HepG2 (cell line): ENCODE measurements around the gene HINT2. TPM values are rescaled to one million over a fixed set of nuclear protein-coding genes. Genes with fewer than 3 reads are reported as not detected.
A peak's percentile ranks its signal among the peaks of the same experiment; 100 is the strongest.

Source experiments
- LCORL ChIP-seq, 2 experiments: fragments of 450-650 bp in 1 of 2; sonication (generic) in 1 of 2; formaldehyde crosslinking in 1 of 2; IDR thresholded peaks; 2 replicates each; pipeline versions ENCODE4 v1.5.0 to v1.6.1; 2017 to 2020; ENCODE audit warnings: antibody characterized with exemption in 1 of 2, missing genetic modification reagents in 1 of 2
- RELA ChIP-seq: sonication (generic); formaldehyde crosslinking; IDR thresholded peaks from 2 replicates; pipeline ENCODE4 v1.4.0; 2020; ENCODE audit warnings: missing genetic modification reagents
- SALL1 ChIP-seq: sonication (generic); formaldehyde crosslinking; IDR thresholded peaks from 2 replicates; pipeline ENCODE4 v1.8.0; 2022; ENCODE audit warnings: mild to moderate bottlenecking, missing genetic modification reagents
- ZNF781 ChIP-seq: sonication (generic); formaldehyde crosslinking; IDR thresholded peaks from 2 replicates; pipeline ENCODE4 v1.5.1; 2020; ENCODE audit warnings: borderline replicate concordance, mild to moderate bottlenecking, missing genetic modification reagents; ENCODE audit errors: not compliant biosample characterization
- polyA plus RNA-seq, 8 experiments: library from polyadenylated mRNA; depleted of rRNA in 3 of 8; stranded (reverse) in 7 of 8; unstranded in 1 of 8; fragments of >200 nt; fragmentation: Illumina TruSeq in 4 of 8; extraction: Trizol in 4 of 8; gene quantifications; 2 replicates each; pipeline versions ENCODE4 v1.2.1 to v1.2.3, GENCODE V29; 2011 to 2016; ENCODE audit warnings: low read depth in 4 of 8, missing spikeins in 1 of 8, mixed read lengths in 1 of 8; ENCODE audit not compliant: insufficient read depth in 1 of 8
- total RNA-seq, 5 experiments: library from RNA; depleted of rRNA; stranded (reverse); fragments of >200 nt; fragmentation: Illumina TruSeq; extraction: Trizol; gene quantifications; 2 replicates each; pipeline ENCODE4 v1.2.3, GENCODE V29; 2016; ENCODE audit warnings: low read depth in 1 of 5
- TF ChIP-seq, protein P1 (sequence below): sonication (generic); formaldehyde crosslinking; IDR thresholded peaks from 2 replicates; pipeline ENCODE4 v1.4.0; 2020; ENCODE audit warnings: missing genetic modification reagents
- TF ChIP-seq, protein P2 (sequence below): sonication (generic); formaldehyde crosslinking; IDR thresholded peaks from 2 replicates; pipeline ENCODE4 v1.4.0; 2020; ENCODE audit warnings: missing genetic modification reagents, borderline replicate concordance
- TF ChIP-seq, protein P3 (sequence below): sonication (generic); formaldehyde crosslinking; IDR thresholded peaks from 2 replicates; pipeline ENCODE4 v1.4.0; 2020; ENCODE audit warnings: missing genetic modification reagents
- TF ChIP-seq, protein P4 (sequence below): sonication (generic); formaldehyde crosslinking; IDR thresholded peaks from 2 replicates; pipeline ENCODE4 v1.5.0; 2020; ENCODE audit warnings: mild to moderate bottlenecking, missing genetic modification reagents, borderline replicate concordance
- TF ChIP-seq, protein P5 (sequence below): IDR thresholded peaks from 2 replicates; pipeline ENCODE4 v1.6.1; 2016

Gene HINT2
- total and polyA plus RNA-seq, 2 of the 13 experiments (the other 11 are each of a cell fraction or from before 2014, with no cell fraction given), result 37.9 to 56.2 TPM

DNA sequence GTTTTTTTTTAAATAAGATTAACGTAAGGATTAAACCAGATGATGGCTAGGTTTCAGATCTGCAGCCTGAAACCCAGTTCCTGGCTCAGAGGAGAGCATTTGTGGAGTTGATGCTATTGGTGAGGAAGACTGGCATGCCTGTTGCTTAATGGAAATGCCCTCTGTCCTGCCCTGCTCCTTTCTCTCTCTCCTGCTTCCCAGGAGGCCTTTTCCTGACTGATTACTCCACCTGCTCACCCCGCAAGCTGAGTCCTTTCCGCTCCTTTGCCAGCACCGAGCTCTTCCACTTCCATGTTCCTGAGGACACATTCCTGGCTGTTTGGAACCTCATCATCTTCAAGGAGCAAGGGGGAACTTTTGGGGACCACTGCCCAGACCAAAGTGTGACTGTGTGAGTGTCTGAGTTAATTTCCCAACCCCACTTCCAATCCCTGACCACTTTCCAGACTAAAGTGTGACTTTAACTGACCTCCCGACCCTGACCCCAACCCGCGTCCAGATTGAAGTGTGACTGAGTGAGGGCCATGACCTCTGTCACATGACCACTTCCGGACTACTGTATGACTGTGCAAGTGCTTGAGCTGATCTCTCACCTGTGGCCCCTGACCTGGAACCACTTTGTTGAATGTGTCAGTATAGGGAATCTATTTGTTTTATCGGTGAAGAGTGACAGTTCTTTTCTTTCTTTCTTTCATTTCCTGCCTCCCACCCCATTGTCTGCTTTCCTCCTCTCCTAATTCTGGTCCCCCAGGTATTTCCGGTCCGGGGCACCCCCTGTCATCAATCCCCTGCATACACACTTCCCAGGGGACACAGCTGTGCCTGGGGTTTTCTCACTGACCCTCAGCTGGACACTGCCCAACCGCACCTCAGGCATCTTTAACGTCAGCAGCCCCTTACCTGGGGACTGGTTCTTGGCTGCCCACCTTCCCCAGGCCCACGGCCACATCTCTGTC lies 19.7 kb upstream of the HINT2 start (continued):
- TF ChIP-seq, protein P1, sequence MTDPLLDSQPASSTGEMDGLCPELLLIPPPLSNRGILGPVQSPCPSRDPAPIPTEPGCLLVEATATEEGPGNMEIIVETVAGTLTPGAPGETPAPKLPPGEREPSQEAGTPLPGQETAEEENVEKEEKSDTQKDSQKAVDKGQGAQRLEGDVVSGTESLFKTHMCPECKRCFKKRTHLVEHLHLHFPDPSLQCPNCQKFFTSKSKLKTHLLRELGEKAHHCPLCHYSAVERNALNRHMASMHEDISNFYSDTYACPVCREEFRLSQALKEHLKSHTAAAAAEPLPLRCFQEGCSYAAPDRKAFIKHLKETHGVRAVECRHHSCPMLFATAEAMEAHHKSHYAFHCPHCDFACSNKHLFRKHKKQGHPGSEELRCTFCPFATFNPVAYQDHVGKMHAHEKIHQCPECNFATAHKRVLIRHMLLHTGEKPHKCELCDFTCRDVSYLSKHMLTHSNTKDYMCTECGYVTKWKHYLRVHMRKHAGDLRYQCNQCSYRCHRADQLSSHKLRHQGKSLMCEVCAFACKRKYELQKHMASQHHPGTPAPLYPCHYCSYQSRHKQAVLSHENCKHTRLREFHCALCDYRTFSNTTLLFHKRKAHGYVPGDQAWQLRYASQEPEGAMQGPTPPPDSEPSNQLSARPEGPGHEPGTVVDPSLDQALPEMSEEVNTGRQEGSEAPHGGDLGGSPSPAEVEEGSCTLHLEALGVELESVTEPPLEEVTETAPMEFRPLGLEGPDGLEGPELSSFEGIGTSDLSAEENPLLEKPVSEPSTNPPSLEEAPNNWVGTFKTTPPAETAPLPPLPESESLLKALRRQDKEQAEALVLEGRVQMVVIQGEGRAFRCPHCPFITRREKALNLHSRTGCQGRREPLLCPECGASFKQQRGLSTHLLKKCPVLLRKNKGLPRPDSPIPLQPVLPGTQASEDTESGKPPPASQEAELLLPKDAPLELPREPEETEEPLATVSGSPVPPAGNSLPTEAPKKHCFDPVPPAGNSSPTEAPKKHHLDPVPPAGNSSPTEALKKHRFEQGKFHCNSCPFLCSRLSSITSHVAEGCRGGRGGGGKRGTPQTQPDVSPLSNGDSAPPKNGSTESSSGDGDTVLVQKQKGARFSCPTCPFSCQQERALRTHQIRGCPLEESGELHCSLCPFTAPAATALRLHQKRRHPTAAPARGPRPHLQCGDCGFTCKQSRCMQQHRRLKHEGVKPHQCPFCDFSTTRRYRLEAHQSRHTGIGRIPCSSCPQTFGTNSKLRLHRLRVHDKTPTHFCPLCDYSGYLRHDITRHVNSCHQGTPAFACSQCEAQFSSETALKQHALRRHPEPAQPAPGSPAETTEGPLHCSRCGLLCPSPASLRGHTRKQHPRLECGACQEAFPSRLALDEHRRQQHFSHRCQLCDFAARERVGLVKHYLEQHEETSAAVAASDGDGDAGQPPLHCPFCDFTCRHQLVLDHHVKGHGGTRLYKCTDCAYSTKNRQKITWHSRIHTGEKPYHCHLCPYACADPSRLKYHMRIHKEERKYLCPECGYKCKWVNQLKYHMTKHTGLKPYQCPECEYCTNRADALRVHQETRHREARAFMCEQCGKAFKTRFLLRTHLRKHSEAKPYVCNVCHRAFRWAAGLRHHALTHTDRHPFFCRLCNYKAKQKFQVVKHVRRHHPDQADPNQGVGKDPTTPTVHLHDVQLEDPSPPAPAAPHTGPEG, result no peak
- TF ChIP-seq, protein P2, sequence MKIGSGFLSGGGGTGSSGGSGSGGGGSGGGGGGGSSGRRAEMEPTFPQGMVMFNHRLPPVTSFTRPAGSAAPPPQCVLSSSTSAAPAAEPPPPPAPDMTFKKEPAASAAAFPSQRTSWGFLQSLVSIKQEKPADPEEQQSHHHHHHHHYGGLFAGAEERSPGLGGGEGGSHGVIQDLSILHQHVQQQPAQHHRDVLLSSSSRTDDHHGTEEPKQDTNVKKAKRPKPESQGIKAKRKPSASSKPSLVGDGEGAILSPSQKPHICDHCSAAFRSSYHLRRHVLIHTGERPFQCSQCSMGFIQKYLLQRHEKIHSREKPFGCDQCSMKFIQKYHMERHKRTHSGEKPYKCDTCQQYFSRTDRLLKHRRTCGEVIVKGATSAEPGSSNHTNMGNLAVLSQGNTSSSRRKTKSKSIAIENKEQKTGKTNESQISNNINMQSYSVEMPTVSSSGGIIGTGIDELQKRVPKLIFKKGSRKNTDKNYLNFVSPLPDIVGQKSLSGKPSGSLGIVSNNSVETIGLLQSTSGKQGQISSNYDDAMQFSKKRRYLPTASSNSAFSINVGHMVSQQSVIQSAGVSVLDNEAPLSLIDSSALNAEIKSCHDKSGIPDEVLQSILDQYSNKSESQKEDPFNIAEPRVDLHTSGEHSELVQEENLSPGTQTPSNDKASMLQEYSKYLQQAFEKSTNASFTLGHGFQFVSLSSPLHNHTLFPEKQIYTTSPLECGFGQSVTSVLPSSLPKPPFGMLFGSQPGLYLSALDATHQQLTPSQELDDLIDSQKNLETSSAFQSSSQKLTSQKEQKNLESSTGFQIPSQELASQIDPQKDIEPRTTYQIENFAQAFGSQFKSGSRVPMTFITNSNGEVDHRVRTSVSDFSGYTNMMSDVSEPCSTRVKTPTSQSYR (CRISPR knock-in tag), result no peak
- TF ChIP-seq ZNF781 (CRISPR knock-in tag) (no peak), SALL1 (peak; percentile 63; the same call in 1 of the 2 replicates), LCORL (IDR thresholded peaks at IDR 0.05) (no peak), LCORL (CRISPR knock-in tag; IDR thresholded peaks at IDR 0.05) (0 out of 2 replicates have a peak, but pooled peaks have one; percentile 18), RELA (CRISPR knock-in tag) (no peak)
- TF ChIP-seq, protein P3, sequence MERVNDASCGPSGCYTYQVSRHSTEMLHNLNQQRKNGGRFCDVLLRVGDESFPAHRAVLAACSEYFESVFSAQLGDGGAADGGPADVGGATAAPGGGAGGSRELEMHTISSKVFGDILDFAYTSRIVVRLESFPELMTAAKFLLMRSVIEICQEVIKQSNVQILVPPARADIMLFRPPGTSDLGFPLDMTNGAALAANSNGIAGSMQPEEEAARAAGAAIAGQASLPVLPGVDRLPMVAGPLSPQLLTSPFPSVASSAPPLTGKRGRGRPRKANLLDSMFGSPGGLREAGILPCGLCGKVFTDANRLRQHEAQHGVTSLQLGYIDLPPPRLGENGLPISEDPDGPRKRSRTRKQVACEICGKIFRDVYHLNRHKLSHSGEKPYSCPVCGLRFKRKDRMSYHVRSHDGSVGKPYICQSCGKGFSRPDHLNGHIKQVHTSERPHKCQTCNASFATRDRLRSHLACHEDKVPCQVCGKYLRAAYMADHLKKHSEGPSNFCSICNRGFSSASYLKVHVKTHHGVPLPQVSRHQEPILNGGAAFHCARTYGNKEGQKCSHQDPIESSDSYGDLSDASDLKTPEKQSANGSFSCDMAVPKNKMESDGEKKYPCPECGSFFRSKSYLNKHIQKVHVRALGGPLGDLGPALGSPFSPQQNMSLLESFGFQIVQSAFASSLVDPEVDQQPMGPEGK, result no peak
- TF ChIP-seq, protein P4, sequence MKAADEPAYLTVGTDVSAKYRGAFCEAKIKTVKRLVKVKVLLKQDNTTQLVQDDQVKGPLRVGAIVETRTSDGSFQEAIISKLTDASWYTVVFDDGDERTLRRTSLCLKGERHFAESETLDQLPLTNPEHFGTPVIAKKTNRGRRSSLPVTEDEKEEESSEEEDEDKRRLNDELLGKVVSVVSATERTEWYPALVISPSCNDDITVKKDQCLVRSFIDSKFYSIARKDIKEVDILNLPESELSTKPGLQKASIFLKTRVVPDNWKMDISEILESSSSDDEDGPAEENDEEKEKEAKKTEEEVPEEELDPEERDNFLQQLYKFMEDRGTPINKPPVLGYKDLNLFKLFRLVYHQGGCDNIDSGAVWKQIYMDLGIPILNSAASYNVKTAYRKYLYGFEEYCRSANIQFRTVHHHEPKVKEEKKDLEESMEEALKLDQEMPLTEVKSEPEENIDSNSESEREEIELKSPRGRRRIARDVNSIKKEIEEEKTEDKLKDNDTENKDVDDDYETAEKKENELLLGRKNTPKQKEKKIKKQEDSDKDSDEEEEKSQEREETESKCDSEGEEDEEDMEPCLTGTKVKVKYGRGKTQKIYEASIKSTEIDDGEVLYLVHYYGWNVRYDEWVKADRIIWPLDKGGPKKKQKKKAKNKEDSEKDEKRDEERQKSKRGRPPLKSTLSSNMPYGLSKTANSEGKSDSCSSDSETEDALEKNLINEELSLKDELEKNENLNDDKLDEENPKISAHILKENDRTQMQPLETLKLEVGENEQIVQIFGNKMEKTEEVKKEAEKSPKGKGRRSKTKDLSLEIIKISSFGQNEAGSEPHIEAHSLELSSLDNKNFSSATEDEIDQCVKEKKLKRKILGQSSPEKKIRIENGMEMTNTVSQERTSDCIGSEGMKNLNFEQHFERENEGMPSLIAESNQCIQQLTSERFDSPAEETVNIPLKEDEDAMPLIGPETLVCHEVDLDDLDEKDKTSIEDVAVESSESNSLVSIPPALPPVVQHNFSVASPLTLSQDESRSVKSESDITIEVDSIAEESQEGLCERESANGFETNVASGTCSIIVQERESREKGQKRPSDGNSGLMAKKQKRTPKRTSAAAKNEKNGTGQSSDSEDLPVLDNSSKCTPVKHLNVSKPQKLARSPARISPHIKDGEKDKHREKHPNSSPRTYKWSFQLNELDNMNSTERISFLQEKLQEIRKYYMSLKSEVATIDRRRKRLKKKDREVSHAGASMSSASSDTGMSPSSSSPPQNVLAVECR (CRISPR knock-in tag), result peak; percentile 44; the same call in 1 of the 2 replicates
- TF ChIP-seq, protein P5, sequence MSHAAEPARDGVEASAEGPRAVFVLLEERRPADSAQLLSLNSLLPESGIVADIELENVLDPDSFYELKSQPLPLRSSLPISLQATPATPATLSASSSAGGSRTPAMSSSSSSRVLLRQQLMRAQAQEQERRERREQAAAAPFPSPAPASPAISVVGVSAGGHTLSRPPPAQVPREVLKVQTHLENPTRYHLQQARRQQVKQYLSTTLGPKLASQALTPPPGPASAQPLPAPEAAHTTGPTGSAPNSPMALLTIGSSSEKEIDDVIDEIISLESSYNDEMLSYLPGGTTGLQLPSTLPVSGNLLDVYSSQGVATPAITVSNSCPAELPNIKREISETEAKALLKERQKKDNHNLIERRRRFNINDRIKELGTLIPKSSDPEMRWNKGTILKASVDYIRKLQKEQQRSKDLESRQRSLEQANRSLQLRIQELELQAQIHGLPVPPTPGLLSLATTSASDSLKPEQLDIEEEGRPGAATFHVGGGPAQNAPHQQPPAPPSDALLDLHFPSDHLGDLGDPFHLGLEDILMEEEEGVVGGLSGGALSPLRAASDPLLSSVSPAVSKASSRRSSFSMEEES (CRISPR knock-in tag), result peak; percentile 64; the same call in 1 of the 2 replicates
